ENCODE results near the gene TSHZ2.

DNA sequence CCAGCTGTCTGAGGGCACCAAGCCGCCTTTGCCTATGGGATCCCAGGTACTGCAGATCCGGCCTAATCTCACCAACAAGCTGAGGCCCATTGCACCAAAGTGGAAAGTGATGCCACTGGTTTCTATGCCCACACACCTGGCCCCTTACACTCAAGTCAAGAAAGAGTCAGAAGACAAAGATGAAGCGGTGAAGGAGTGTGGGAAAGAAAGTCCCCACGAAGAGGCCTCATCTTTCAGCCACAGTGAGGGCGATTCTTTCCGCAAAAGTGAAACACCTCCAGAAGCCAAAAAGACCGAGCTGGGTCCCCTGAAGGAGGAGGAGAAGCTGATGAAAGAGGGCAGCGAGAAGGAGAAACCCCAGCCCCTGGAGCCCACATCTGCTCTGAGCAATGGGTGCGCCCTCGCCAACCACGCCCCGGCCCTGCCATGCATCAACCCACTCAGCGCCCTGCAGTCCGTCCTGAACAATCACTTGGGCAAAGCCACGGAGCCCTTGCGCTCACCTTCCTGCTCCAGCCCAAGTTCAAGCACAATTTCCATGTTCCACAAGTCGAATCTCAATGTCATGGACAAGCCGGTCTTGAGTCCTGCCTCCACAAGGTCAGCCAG, 283.0 kb downstream of the TSHZ2 start:
- TF ChIP-seq, protein P1, sequence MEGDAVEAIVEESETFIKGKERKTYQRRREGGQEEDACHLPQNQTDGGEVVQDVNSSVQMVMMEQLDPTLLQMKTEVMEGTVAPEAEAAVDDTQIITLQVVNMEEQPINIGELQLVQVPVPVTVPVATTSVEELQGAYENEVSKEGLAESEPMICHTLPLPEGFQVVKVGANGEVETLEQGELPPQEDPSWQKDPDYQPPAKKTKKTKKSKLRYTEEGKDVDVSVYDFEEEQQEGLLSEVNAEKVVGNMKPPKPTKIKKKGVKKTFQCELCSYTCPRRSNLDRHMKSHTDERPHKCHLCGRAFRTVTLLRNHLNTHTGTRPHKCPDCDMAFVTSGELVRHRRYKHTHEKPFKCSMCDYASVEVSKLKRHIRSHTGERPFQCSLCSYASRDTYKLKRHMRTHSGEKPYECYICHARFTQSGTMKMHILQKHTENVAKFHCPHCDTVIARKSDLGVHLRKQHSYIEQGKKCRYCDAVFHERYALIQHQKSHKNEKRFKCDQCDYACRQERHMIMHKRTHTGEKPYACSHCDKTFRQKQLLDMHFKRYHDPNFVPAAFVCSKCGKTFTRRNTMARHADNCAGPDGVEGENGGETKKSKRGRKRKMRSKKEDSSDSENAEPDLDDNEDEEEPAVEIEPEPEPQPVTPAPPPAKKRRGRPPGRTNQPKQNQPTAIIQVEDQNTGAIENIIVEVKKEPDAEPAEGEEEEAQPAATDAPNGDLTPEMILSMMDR (IDR thresholded peaks at IDR 0.05; ENCODE audit: insufficient read depth, low read depth, low read length), result no peak
- TF ChIP-seq EZH2 (IDR thresholded peaks at IDR 0.05; ENCODE audit: insufficient read depth, low read length), result no peak

Measured in astrocyte (in vitro differentiated cells and primary cell).